Hepatocyte (in vitro differentiated cells): ENCODE data around the gene MYL7. TPM values are rescaled to one million over a fixed set of nuclear protein-coding genes. Genes with fewer than 3 reads are reported as not detected.

ENCODE experiments used
- DNase-seq: peaks from one replicate; pipeline ENCODE4 v3.0.0-alpha.2; 2016; ENCODE audit warnings: low spot score
- H2AFZ ChIP-seq: fragments of 200-600 bp; sonication (generic); 2 replicates; pipeline ENCODE4 v1.6.0; 2016; ENCODE audit warnings: antibody characterized with exemption, mild to moderate bottlenecking
- H3K27ac ChIP-seq: fragments of 200-600 bp; sonication (generic); 2 replicates; pipeline ENCODE4 v1.5.1; 2016; ENCODE audit warnings: mild to moderate bottlenecking
- H3K27me3 ChIP-seq: fragments of 200-600 bp; sonication (generic); 2 replicates; pipeline ENCODE4 v1.6.1; 2016
- H3K36me3 ChIP-seq: fragments of 200-600 bp; sonication (generic); replicated peaks from 2 replicates; pipeline ENCODE4 v1.5.1; 2016; ENCODE audit warnings: low read depth; ENCODE audit not compliant: insufficient read depth
- H3K4me1 ChIP-seq: fragments of 200-600 bp; sonication (generic); 2 replicates; pipeline ENCODE4 v1.5.1; 2016; ENCODE audit warnings: mild to moderate bottlenecking, moderate library complexity; ENCODE audit not compliant: insufficient read depth
- H3K4me2 ChIP-seq: fragments of 200-600 bp; sonication (generic); 2 replicates; pipeline ENCODE4 v1.6.0; 2016
- H3K4me3 ChIP-seq: fragments of 200-600 bp; sonication (generic); 2 replicates; pipeline ENCODE4 v1.5.1; 2016; ENCODE audit warnings: mild to moderate bottlenecking
- H3K79me2 ChIP-seq: fragments of 200-600 bp; sonication (generic); 2 replicates; pipeline ENCODE4 v1.6.0; 2017; ENCODE audit warnings: mild to moderate bottlenecking
- H3K9me2 ChIP-seq: fragments of 200-600 bp; sonication (generic); replicated peaks from 2 replicates; pipeline ENCODE4 v1.6.0; 2017; ENCODE audit warnings: mild to moderate bottlenecking; ENCODE audit not compliant: insufficient read depth
- H3K9me3 ChIP-seq: fragments of 200-600 bp; sonication (generic); 2 replicates; pipeline ENCODE4 v1.5.1; 2016; ENCODE audit warnings: low read depth, mild to moderate bottlenecking
- H4K20me1 ChIP-seq: fragments of 200-600 bp; sonication (generic); 2 replicates; pipeline ENCODE4 v1.6.0; 2016; ENCODE audit warnings: mild to moderate bottlenecking; ENCODE audit not compliant: insufficient read depth, poor library complexity, severe bottlenecking
- EZH2 ChIP-seq: fragments of 200-600 bp; sonication (generic); IDR thresholded peaks from 2 replicates; pipeline ENCODE4 v1.6.1; 2016; ENCODE audit warnings: antibody characterized with exemption, mild to moderate bottlenecking, borderline replicate concordance
- EZH2phosphoT487 ChIP-seq: fragments of 200-600 bp; sonication (generic); IDR thresholded peaks from one replicate; pipeline ENCODE4 v1.6.1; 2018; ENCODE audit warnings: antibody characterized with exemption, mild to moderate bottlenecking, low read depth, moderate library complexity; ENCODE audit not compliant: unreplicated experiment, severe bottlenecking
- WGBS: methylation state at CpG from one replicate; pipeline ENCODE4 v1.1.6; 2016; ENCODE audit warnings: low lambda C conversion rate; ENCODE audit errors: missing lambda C conversion rate; 5-methylcytosine and 5-hydroxymethylcytosine counted together
- polyA plus RNA-seq: library from polyadenylated mRNA; unstranded; fragments of >200 nt; fragmentation: Nextera tagmentation; extraction: Ambion mirVana; gene quantifications from 2 replicates; pipeline ENCODE4 v1.2.1, GENCODE V29; 2016
- total RNA-seq: library from RNA; depleted of rRNA; stranded (reverse); fragments of >200 nt; gene quantifications from 2 replicates; pipeline ENCODE4 v1.2.3, GENCODE V29; 2014
- TF ChIP-seq, protein P1 (sequence below): fragments of 200-600 bp; sonication (generic); IDR thresholded peaks from 2 replicates; pipeline ENCODE4 v1.5.1; 2016; ENCODE audit warnings: antibody characterized with exemption, mild to moderate bottlenecking; ENCODE audit not compliant: poor library complexity

Gene MYL7
- total RNA-seq (0.36 and 5.2 TPM in 2 replicates), polyA plus RNA-seq (6.9 and 8.9 TPM in 2 replicates)

GRCh38 chr7:44141221-44141850 lies at the start of gene MYL7:
TSS of gene MYL7 (minus strand) at chr7:44141332. CDS start at chr7:44141305, 27 bp downstream.
- Histone ChIP-seq H3K9me3 (no peaks in the 10 kb centered on the region), H3K9me2 (no peaks in the 10 kb centered on the region), H3K4me3 (no peak within 1 kb of the TSS), H3K27me3 (peaks cover 14% of the 10 kb centered on the region), H3K27ac (no peak within 1 kb of the TSS), H3K4me1 (peaks cover 3% of the 10 kb centered on the region), H3K79me2 (no peaks in the 10 kb centered on the region), H2AFZ (no peak within 1 kb of the TSS), H3K4me2 (no peak within 1 kb of the TSS), H4K20me1 (no peaks in the 10 kb centered on the region), H3K36me3 (no peaks in the 10 kb centered on the region)
- 62% methylated on average over 6 of the region's 6 CpGs for WGBS
- TF ChIP-seq EZH2phosphoT487 (no peak), EZH2 (no peak)
- TF ChIP-seq, protein P1, sequence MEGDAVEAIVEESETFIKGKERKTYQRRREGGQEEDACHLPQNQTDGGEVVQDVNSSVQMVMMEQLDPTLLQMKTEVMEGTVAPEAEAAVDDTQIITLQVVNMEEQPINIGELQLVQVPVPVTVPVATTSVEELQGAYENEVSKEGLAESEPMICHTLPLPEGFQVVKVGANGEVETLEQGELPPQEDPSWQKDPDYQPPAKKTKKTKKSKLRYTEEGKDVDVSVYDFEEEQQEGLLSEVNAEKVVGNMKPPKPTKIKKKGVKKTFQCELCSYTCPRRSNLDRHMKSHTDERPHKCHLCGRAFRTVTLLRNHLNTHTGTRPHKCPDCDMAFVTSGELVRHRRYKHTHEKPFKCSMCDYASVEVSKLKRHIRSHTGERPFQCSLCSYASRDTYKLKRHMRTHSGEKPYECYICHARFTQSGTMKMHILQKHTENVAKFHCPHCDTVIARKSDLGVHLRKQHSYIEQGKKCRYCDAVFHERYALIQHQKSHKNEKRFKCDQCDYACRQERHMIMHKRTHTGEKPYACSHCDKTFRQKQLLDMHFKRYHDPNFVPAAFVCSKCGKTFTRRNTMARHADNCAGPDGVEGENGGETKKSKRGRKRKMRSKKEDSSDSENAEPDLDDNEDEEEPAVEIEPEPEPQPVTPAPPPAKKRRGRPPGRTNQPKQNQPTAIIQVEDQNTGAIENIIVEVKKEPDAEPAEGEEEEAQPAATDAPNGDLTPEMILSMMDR: no peak
- no peak for DNase-seq

- Histone ChIP-seq H3K79me2 (no peaks in the 10 kb centered on the region), H3K9me3 (no peaks in the 10 kb centered on the region), H3K4me1 (peaks cover 2% of the 10 kb centered on the region), H3K4me2 (no peak overlapping the region), H3K36me3 (no peaks in the 10 kb centered on the region), H3K9me2 (no peaks in the 10 kb centered on the region), H4K20me1 (no peaks in the 10 kb centered on the region), H3K4me3 (no peak overlapping the region), H3K27ac (no peak overlapping the region), H2AFZ (no peak overlapping the region), H3K27me3 (no peaks in the 10 kb centered on the region)
- no peak for DNase-seq
- TF ChIP-seq EZH2 (no peak), EZH2phosphoT487 (no peak)
- TF ChIP-seq, protein P1: no peak
- WGBS: 88% methylated on average over 14 of the region's 14 CpGs
Measured at GRCh38 chr7:44189993-44190872, 49.1 kb upstream of the MYL7 start.

DNA sequence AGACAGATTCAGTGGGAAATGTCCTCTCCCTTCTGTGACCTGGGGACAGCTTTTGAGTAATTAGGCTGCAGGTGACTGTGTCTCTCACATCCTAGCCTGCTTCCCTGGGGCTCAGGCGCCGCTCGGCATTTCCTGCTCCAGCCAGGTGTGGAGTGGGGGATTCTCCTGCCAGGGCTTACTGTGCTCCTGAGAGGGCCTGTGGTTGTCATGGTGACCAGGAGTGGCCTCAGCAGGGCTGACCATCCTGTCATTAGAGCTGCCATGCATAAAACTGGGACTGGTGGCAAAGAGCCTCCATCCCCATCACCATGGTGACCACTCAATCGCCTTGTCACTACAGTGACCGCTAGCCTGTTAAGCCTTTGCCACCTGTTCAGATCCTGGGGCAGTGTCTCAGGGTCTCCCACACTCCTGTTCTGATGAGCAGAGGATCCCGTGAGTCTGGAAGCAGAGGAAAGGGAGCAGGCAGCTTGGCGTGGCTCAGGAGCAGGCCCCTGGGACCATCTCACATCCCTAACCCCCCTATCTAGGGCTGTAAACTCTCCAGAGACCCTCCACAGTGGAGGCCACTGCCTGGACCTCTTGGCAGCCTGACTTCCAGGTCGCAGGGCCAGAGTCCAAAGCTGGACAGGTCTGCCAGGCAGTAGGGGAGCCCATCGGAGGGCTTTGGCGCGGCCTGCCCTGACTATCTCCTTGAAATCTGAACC lies 48.3 kb upstream of the MYL7 start, which contains the start of gene GCK:
Gene GCK (minus strand): TSS at position 154 of the 707 bp plus-strand sequence. CDS start 486 bp downstream, outside the sequence.
- H3K9me2 ChIP-seq: no peaks in the 10 kb centered on the region
- H3K36me3 ChIP-seq: no peaks in the 10 kb centered on the region
- 82% methylated on average over 11 of the region's 11 CpGs for WGBS
- H3K27ac ChIP-seq: no peak within 1 kb of the TSS
- H3K27me3 ChIP-seq: no peaks in the 10 kb centered on the region
- peaks cover 8% of the 10 kb centered on the region for H3K4me1 ChIP-seq
- no peak within 1 kb of the TSS for H2AFZ ChIP-seq
- no peak within 1 kb of the TSS for H3K4me2 ChIP-seq
- TF ChIP-seq EZH2phosphoT487 (no peak), EZH2 (no peak)
- TF ChIP-seq, protein P1: no peak
- H3K9me3 ChIP-seq: no peaks in the 10 kb centered on the region
- H3K79me2 ChIP-seq: no peaks in the 10 kb centered on the region
- no peak within 1 kb of the TSS for H3K4me3 ChIP-seq
- no peak for DNase-seq
- H4K20me1 ChIP-seq: no peaks in the 10 kb centered on the region
